Measurements from ENCODE around the gene CAT. TPM values are rescaled to one million over a fixed set of nuclear protein-coding genes. Genes with fewer than 3 reads are reported as not detected.
A peak's percentile ranks its signal among the peaks of the same experiment; 100 is the strongest.

The CAT gene
- 121 and 134 TPM in 2 replicates for total RNA-seq (2014; rRNA removed; shearing (Covaris generic))

GRCh38 chr11:34438529-34439507, at the start of gene CAT:
TSS of gene CAT (plus strand) at chr11:34438934. CDS start at chr11:34439014, 80 bp downstream.
- peak; percentile 98 for DNase-seq (ENCODE audit: low spot score)

DNA sequence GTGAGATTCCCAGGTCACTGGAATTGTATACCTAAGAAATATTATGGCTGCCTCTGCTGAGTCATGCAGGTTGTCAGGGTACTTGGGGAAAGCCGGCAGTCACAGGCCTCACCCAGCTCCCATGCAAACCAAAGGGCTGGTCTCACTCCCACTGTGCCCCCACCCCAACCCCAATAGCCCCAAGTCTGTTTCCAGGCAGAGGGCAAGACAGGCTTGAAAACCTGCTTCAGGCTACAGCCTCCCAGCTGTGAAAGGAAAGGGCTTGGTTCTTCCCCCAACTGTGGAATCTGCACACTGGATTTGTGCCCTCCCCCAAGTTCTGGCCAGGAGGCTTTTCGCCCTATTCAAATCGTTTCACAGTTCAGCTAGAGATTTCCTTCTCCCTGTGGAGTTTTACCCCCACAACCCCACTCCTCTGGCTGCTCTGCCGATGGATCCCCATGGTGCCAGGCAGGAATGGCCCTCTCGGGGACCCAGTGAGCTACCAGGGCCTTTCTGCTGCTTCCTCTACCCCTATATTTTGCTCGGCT, 43.9 kb upstream of the CAT start:
- no peak for DNase-seq (ENCODE audit: low spot score)

DNA sequence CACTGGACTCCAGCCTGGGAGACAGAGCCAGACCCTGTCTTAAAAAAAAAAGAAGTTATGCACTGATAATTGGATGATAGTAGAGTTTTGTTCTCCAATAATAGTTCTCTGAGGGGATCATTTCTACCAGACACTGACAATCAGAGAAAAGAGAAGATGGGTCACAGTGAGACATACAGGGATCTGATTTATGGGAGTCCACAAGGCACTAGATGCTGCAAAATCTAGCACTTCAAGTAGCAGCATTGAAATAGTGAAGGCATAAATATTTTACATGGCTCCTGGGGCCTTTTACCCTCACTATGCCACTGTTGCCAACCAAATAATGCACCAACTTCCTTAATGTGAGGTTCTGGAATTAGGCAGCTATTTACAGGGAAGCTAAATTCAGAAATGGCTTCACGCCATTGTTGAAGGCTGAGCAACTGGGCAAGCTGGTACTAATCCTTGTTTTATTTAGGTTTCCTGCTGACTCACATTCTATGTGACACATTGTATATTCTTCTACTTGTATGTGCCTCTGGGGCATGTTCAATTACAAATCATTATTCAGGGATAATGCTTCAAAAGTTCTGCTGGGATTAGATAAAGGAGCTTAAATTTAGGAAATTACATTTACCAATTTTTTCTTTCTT, 42.7 kb upstream of the CAT start:
- DNase-seq (ENCODE audit: low spot score), result peak; percentile 88

DNA sequence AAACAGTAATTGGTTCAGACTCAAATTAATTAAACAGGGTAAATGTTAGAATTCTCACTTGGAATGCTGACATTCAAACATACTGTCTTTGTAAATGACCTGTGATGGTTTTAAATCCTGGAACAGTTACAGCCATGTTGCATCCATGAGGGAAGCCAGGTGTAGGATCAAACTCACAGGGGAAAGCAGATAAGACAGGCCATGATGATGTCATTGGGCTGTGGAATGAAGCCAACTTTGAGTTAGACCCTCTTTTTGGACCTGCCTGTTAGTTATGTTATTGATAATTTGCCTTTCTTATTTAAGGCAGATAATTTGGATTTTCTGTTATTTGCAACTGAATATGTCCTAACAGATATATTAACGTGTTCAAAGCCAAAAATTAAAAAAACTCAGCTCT, 41.6 kb upstream of the CAT start:
- no peak for DNase-seq (ENCODE audit: low spot score)

DNA sequence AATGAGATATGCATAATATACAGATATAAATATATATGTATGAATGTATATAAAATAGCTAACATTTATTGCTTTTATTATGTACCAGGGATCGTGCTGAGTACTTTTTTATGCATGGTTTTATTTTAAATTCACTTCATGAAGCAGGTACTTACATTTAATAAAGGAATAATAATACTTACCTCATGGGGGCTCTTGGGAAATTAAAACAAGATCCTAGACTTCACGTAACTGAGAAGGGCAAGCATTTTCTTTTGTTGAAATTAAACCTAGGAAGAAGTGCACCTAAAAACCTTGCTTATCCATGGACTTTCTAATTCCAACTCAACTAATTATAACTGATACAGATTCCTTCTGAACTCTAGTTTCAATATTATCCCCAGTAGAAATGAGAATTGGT, 40.9 kb upstream of the CAT start:
- no peak for DNase-seq (ENCODE audit: low spot score)

DNA sequence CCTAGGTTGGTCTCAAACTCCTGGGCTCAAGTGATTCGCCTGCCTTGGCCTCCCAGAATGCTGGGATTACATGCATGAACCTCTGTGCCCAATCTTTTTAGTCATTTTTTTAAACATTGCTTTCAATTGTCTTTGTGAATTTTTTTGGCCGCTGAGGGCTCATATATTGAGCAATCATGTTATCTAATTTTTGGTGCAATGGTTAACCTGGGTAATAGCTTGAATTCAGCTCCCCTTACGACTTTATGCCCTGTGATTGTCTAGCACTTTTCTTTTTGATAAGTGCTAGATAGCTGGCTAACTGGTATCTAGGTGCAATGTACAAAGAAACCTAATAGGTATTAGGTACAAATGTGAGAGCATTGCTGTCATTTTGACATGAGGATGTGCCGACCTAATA, 35.3 kb upstream of the CAT start:
- no peak for DNase-seq (ENCODE audit: low spot score)

GRCh38 chr11:34404280-34404679, 34.5 kb upstream of the CAT start:
- DNase-seq (ENCODE audit: low spot score), result no peak

DNA sequence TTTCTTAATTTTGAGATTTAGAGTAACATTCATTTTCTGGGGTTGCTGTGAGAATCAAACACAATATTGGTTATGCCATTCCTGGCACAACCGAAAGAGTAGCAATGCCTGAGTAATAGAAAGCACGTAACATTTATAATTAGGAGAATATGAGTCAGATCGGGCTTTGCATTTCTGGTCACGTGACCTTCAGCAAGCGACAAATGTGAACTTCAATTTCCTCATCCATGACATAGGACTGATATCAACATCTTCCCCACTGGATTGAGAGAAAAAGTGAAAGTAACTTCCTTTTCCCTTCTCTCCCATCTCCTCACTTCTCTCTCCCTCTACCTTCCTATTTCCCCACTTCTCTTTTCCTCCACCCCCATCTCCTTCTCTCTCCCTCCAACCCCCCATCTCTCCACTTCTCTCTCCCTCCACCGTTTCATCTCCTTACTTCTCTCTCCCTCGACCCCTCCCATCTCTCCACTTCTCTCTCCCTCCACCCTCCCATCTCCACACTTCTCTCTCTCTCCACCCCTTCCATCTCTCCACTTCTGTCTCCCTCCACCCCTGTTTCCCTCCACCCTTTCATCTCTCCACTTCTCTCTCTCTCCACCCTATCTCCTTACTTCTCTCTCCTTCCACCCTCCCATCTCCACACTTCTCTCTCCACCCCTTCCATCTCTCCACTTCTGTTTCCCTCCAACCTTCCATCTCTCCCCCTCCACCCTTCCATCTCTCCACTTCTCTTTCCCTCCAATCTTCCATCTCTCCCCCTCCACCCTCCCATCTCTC, 33.5 kb upstream of the CAT start:
- peak; percentile 79 for DNase-seq (ENCODE audit: low spot score)

DNA sequence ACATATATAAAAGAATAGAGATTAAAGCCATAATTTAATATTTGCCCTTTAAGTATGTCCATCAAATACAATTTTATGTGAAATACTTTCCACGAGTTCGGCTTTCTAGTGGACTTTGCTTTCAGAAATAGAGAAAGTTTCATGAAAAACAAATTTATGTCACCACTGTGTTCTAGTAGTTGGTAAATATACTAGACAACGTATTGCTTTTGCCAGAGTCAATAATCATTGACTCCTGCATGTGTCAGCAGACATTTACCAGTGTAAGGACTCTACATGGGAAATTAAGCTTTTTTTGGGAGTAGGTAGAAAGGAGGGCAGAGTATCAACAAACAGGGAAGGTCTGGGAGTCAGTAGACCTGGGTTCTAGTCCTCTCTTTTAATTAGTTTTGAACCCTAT, 32.3 kb upstream of the CAT start:
- DNase-seq (ENCODE audit: low spot score), result no peak

GRCh38 chr11:34407121-34407813, 31.5 kb upstream of the CAT start:
- no peak for DNase-seq (ENCODE audit: low spot score)

DNA sequence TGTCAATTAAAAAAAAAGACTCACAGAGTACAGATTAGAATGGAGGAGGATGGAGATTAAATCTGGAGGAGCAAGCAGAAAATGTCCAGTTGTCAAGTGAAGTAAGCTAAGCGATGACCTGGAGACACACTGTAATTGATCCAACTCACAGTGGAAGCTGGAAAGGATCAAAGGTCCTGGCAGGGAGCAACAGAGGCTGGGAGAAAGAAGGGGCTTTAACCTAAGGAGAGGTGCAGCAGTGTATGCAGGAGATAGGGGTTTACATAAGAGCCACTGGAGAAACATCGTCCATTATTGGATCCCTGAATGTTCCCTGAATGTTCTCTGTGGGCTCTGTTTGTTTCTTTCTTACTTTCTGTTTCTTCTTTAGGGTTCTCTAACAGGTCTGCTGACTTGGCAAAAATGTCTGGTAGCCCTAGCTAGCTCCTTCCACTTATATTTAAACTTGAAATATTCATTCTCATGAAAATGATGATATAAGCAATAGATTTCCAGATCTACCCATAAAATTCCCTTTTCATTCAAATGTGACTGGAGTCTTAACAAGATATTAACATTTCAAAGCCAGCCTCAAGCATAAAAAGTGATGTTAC, 30.1 kb upstream of the CAT start:
- no peak for DNase-seq (ENCODE audit: low spot score)

DNA sequence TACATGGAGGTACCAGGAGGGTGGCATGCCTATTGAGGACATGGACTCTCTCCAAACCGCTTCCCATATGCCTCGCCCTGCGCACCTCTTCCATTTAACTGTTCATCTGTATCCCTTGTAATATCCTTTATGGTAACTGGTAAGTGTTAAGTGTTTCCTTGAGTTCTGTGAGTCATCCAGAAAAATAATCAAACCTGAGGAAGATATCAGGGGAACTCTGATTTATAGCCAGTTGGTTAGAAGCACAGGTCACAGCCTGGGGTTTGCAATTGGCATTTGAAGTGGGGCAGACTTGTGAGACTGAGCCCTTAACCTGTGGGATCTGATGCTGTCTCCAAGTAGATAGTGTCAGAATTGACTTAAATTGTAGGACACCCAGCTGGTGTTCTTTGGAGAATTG, 27.6 kb upstream of the CAT start:
- no peak for DNase-seq (ENCODE audit: low spot score)

DNA sequence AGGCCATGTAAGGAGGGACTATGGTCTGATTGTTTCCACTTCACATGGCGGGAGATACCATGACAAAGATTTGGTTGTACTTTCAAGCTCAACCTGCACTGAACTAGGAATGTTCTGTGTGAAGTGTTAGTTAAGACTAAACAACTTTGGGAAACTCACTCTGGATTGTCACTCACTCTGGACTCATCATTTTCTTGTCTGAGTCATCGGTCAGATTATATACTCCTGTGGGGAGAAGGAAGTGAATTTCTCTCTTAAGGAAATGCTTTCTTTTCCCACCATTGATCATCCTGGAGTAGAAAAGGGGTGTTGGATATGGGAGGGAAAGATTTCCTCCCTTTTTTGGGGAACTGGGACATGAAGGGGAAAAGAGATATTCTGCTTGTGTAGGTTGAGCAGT, 26.9 kb upstream of the CAT start:
- DNase-seq (ENCODE audit: low spot score), result no peak

DNA sequence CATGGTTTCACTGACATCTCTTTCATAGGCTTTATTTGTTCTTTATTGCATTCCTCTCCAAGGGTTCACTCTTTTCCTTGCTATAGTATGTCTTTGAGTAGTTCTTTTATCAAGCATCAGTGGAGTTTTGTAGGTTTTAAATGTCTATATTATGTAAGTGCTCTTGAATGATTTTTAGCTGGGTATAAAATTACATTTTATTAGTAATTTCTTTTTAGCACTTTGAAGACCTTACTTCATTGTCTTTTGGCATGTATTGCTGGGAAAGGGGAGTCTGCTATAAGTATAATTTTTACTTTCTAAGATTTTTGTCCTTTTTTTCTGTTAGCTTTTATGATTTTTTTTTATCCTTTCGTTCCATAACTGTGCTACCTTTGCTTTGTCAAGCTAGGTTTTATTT, 25.5 kb upstream of the CAT start:
- DNase-seq (ENCODE audit: low spot score), result no peak

GRCh38 chr11:34415538-34415937, 23.2 kb upstream of the CAT start:
- no peak for DNase-seq (ENCODE audit: low spot score)

DNA sequence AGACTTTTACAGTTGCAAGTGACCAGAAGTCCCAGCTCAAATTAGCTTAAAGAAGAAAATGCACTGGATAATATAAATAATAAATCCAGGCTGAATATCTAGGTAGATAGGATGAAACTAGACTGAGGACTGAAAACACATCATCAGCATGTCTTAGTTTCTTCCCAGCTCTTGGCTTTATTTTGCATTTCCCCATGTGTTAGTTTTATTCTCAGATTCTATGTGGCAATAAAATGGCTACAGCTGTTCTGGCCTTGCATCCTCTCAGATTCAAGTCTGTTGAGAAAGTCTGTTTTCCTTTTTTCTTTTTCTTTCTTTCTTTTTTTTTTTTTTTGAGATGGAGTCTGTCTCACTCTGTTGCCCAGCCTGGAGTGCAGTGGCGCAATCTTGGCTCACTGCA, 22.6 kb upstream of the CAT start:
- no peak for DNase-seq (ENCODE audit: low spot score)

- DNase-seq (ENCODE audit: low spot score), result no peak
Measured at GRCh38 chr11:34416766-34417165, 22.0 kb upstream of the CAT start.

- DNase-seq (ENCODE audit: low spot score), result no peak
Measured at GRCh38 chr11:34417202-34417601, 21.5 kb upstream of the CAT start.

GRCh38 chr11:34419158-34419557, 19.6 kb upstream of the CAT start:
- no peak for DNase-seq (ENCODE audit: low spot score)

GRCh38 chr11:34423300-34423699, 15.4 kb upstream of the CAT start:
- DNase-seq (ENCODE audit: low spot score), result no peak

GRCh38 chr11:34424826-34425225, 13.9 kb upstream of the CAT start:
- peak; percentile 27 for DNase-seq (ENCODE audit: low spot score)

All from H4 (cell line).